GM19455 (cell line): ENCODE results near the gene COL12A1.

ENCODE experiments used
- ATAC-seq: cut with Tn5 transposase; IDR thresholded peaks from one replicate; pipeline ENCODE4 v1.9.1; 2021; ENCODE audit not compliant: unreplicated experiment

The COL12A1 gene

DNA sequence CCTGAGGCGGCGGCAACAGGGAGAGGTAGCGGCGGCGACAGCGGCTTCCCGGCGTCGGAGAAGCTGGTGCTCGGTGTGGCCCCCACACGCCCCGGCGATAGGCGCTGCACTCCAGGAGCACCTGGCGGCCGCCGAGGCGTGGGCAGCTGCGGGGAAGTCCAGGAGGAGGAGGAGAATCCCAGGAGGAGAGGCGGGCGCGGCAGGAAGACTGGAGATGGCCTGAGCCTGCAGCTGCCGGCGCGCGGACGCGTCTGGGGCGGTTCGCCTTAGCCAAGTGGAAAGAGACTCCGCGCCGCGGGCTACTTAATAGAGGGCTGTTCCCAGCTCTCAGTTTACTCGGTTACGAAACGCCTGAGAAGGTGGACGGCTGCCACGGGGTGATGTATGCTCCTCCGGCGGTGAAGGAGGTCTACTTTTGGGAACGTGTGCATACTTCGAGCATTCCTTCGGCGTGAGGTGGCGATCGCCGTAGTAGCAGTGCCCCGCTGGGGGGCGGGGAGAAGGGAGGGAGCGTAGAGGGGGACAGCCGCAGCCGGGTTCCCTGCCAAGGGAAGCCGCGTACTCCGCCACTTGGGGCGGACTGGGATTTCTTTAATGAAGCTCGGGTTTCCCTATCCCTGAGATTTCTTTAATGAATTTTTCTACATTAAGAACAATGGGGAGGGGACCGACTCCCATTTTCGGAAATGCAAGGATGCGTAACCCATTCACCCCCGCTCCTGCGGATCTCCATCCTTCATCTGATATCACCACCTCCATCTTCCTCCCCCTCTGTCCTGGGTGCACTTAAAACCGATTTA, at the start of gene COL12A1:
Gene COL12A1, minus strand, starts transcription at position 278 of the 800 bp plus-strand sequence. CDS start 3,261 bp downstream, outside the sequence.
- ATAC-seq = no peak

DNA sequence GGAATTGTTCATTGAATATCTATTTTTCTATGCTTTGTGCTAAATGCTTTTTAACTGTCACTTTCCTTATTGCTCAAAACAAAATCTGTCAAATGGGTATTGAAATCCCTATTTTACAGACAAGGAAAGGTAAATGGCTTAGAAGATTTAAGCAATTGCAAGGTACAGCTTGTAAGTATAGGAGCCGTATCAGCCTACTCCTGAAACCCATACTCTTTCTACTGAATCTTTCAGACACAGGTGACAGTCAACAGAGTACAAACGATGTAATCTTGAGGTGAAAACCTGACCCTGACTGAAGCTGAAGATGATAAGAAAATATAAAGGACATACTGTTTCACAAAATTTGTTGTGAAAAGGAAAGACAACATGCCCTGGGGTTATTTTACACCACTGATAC, 44.7 kb upstream of the COL12A1 start:
- ATAC-seq = no peak

DNA sequence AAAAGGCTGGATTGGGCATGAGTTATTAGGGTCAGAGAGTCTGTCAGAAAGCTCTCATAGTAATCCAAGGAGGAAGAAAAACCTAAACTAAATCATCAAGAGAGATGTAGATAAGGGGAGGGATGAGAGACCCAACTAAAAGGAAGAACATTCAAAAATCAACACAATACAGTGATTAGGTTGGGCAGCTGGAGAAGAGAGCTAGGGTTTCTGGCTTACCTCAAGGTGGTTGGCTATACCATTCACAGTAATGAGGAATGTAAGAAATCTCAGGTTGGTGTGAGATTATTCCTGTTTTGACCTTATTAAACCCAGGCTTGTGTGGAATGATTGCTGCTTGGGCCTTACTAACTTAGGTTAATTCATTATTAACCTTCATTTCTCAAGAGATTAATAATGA, 44.0 kb upstream of the COL12A1 start:
- ATAC-seq = no peak

GRCh38 chr6:75246386-75246785, 40.5 kb upstream of the COL12A1 start:
- no peak for ATAC-seq

GRCh38 chr6:75244063-75244584, 38.3 kb upstream of the COL12A1 start:
- ATAC-seq = peak; percentile 13

GRCh38 chr6:75243333-75244062, 37.6 kb upstream of the COL12A1 start, which contains the start of gene COX7A2:
TSS of gene COX7A2 (minus strand) at chr6:75243801. CDS start at chr6:75243734, 67 bp downstream.
- peak; percentile 97 for ATAC-seq

DNA sequence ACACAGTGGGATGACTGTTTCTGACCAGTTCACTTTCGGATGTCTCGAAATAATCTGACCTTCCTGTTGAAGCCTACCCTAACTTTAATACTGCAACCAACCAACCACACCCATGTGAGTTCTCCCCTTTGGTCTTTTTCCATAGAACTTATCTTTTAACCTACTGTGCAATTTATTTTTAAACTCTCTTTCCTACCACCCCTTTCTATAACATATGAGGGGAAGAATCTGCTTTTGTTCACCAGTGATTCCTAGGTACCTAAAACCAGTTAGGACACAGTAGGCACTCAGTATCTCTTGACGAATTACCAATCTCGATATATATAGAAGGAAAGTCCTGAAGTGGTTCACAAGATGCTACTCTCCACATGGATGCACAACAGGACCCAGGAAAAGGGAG, 30.8 kb upstream of the COL12A1 start:
- no peak for ATAC-seq

- no peak for ATAC-seq
Measured at GRCh38 chr6:75235271-75235670, 29.4 kb upstream of the COL12A1 start.

DNA sequence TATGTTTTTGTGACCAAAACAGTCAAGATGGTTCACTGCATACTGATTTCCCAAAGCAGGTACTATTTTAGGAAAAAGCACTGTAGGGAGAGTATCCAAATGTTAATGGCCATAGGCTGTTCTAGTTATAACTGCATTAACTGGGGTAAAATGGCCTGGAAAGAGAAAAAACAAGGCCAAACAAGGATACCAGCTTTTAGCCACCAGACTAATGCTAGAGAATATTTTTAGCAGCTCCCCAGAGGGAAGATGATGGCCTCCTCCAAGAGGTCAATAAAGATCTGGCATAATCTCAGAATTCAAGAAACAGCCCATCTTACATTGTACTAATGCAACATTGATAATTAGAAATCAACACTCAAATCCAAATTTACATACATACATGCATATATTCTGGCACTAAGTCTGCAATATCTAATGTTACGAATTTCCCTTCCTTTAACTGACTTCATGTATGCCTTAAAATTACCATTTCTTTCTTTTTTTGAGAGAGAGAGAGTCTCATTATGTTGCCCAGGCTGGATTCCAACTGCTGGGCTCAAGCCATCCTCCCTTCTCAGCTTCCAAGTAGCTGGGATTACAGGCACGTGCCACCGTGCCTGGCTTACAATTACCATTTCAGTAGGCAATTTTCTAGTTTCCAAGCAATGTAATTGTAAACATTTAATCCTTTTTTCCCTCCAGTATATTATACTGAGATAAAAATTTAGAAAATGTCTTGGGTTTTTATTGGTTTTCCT, 28.4 kb upstream of the COL12A1 start:
- no peak for ATAC-seq

DNA sequence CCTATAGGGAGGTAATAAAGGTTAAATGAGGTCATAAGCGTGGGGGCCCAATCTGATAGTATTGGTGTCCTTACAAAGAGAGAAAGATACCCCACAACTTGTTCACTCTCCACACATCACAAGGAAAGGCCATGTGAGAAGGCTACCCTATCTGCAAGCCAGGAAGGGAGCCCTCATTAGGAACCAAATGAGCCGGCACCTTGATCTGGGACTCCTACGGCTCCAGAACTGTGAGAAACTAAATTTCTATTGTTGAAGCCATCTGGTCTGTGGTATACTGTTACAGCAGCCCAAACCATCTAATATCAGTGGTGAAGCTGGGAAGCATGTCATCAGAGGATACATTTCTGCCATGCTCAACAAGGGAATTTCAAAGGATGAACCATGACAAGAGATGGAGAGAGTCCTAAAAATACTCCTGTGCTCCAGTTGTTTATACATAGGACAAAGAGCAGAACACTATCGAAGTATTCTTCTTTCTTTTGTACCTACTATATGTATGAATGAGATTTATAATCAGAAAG, 27.3 kb upstream of the COL12A1 start:
- ATAC-seq = no peak

DNA sequence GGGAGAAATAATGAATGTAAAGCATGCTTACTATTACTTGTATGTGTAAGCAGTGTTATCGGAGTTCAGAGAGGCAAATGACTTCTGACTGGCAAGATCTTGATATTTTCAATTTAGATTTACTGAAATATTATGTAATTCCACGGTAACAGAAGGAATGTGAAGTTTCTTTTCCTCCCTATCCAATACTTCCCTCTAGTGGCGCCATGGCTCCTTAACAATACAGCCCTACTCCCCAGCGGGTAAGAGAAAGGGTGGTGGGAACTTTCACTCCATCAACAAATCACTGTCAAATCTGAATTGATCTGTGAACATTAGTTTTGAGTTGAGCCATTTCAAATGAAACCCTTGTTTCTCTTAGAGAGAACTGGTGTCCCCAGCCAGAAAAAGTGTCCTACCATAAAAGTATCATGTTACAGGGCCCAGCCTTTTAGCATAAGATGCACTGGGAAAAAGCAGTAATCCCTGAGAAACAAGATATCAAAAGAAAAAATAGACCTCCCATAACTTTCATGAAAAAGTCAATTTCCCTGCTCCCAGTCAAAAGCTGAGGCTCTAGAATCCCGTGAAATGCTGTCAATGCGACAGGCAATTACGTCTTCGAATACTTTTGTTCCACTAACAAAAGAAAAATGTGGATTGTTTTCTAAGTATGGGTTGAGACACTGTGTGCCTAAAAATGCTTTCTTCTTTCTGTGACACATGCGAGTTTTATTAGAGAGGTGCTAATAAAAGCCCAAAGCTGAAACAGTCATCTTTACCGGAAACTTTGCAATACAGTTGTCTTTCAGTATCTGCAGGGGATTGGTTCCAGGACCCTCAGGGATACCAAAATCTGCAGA, 24.9 kb upstream of the COL12A1 start:
- no peak for ATAC-seq

DNA sequence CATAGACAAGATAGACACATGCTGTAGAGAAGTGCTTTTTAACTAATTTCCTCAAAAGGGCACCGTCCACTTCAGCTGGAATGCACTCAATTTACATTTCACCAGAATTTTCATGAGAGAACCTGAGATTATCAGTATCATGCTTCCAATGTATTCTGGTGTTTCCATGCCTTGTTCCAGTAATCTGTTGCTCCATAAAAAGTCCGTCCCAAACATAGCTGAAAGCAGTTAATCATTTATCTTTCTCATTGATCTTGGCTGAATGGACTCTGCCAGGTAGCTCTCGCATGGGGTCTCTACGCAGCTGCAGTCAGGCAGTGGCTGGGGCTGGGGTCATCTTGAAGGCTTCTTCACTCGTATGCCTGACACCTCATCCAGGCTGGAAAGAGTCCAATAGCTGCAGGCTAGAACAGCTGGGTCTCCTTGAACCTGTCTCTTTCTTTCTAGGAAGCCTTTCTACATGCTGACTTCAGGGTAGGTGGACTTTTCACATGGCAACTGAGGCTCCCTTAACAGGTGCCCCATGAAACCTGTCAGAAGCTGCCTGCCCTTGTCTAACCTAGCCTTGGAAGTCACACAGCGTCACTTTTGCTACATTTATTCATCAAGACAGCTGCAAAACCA, 18.6 kb upstream of the COL12A1 start:
- ATAC-seq = no peak

- ATAC-seq = no peak
Measured at GRCh38 chr6:75223428-75223827, 17.6 kb upstream of the COL12A1 start.

DNA sequence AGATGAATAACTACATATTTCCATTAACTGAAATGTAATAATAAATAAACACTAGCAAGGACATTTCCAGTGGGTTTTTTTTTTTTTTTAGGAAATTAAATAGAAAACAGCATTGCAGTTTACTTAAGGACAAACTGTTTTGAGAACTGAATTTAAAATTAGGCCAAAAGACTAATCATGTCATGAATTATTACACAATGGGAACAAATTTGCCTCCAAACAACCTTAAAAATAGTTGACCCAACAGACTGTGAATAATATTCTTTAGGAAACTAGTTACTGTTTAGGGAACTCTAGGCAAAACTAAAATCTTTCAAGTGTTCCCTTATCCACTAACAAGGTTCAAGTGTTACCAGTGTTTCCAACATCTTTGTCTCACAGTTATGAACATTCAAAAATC, 16.4 kb upstream of the COL12A1 start:
- ATAC-seq = no peak

DNA sequence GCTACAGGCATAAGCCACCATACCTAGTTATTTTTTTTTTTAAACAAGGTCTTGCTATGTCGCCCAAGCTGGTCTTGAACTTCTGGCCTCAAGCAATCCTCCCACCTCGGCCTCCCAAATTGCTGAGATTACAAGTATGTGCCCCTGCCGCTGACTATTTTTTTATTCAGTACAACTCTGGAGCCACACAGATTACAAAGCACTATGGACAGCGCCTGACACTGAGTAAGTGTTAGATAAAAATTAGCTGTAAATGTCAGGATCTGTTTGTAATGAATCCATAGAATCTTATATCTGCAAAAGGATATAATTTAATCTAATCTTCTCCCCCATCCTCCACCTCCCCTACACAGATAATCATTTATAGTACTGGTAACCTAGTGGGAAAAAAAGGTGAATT, 15.3 kb upstream of the COL12A1 start:
- no peak for ATAC-seq

DNA sequence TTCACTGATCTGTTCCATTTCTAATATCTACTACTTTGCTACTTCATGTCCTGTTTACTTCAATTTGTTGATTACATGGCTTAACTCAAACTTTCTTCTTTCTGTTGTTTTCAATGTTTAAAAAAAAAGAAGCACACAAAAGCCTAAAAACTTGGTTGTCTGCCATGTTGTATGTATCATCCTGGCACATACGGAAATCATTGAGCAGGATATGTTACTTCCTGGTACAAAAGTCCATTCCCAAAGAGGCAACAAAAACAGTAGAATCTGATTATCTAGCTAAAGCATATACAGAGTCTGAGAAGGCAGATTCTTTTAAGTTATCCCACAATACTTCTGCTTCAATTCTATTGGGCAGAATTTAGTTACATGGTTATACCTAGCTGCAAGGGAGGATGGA, 14.5 kb upstream of the COL12A1 start:
- ATAC-seq = no peak

DNA sequence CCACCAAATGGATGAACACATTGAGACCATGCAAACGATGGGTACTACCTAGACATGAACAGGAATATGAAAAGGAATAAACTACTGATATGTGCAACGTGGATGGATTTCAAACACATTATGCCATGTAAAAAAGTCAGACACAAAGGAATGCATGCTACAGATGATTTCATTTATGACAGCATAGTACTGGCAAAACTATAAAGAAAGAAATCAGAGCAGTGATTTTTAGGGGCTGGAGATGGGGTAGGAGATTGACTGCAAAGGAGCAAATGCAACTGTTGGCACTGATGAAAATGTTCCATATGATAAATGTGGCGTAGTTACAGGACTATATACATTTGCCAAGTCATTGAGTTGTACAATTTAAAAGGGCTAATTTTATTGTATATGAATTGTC, 13.4 kb upstream of the COL12A1 start:
- no peak for ATAC-seq

DNA sequence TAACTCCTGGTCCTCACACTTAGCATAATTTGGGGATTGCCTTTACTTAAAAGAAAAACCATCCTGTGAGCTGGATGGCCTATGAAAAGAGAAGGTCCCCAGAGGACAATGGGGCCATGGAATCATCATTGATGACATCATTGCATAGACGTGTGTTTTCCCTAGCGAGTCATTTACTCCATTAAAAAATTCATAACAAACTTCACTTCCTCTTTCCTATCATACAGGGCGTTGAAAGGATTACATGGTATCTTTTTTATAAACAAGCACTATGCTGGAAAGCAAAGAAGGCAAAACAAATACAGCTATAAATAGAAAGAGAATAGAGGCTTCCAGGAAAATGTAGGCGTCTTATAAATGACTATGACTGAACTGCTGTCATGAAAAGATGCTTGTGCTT, 11.3 kb upstream of the COL12A1 start:
- ATAC-seq = no peak

- no peak for ATAC-seq
Measured at GRCh38 chr6:75215291-75215690, 9.4 kb upstream of the COL12A1 start.

DNA sequence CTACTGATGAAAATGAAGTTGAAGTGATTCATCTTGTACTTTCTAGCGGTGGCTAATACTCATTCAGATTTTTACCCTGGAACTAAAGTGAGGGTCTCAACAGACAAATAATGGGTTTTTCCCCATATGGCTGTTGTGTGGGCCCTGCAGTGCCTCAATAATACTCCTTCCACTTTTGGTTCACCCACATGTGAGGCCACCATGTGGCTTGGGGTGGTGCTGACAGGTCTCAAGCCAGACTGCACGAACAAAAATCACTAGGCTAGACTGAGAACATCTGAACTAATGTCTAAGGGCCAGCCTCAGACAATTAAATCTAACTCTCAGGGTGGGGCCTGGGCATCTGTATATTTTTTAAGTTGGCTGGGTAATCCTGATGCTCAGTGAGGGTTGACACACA, 7.9 kb upstream of the COL12A1 start:
- ATAC-seq = no peak
